Motor neuron (in vitro differentiated cells): Measurements from ENCODE around the gene TBC1D3I. TPM values are rescaled to one million over a fixed set of nuclear protein-coding genes. Genes with fewer than 3 reads are reported as not detected.
"Not testable (repeated sequence)": the region's sequence is repeated elsewhere in the genome, so short reads cannot be mapped to it uniquely, and the experiment has no call there.

Experiments
- ATAC-seq, 8 experiments: fragments of 200-7000 bp; cut with Tn5 transposase; replicated peaks in 6 of 8; 2 replicates each; pipeline ENCODE4 v1.8.0; 2021; ENCODE audit warnings: mild to moderate bottlenecking in 8 of 8, moderate library complexity in 8 of 8
- H3K27ac ChIP-seq, 2 donors: fragments of 250-450 bp; sonication (Bioruptor Pico); 2 replicates each; pipeline ENCODE4 v1.9.0; 2021; ENCODE audit warnings: antibody characterized with exemption in 2 of 2, mild to moderate bottlenecking in 2 of 2, moderate library complexity in 1 of 2
- H3K4me1 ChIP-seq, 2 donors: fragments of 250-450 bp; sonication (Bioruptor Pico); replicated peaks in 1 of 2; 2 replicates each; pipeline ENCODE4 v1.6.1; 2021; ENCODE audit warnings: antibody characterized with exemption in 2 of 2, mild to moderate bottlenecking in 2 of 2, moderate library complexity in 1 of 2
- H3K4me3 ChIP-seq, 5 donors: fragments of 250-450 bp; sonication (Bioruptor Pico); 2 replicates each; pipeline ENCODE4 v1.9.0; 2021; ENCODE audit warnings: antibody characterized with exemption in 5 of 5, mild to moderate bottlenecking in 5 of 5, moderate library complexity in 4 of 5
- WGBS, 10 experiments: fragments of 450-650 bp; shearing (Covaris generic); methylation state at CpG; one replicate each; pipeline ENCODE4 v1.0.0; 2022; 5-methylcytosine and 5-hydroxymethylcytosine counted together
- in situ Hi-C, 9 experiments: fragments of 400-800 bp; cut with MboI; loops; one replicate each; pipeline ENCODE4 v1.15.0; 2021; ENCODE audit warnings: low sequenced_read_pairs in 9 of 9, low pct_unique_long_range_greater_than_20kb in 2 of 9; ENCODE audit not compliant: unreplicated experiment in 9 of 9
- total RNA-seq, 8 experiments: library from RNA; unstranded; fragments of 300-600 nt; gene quantifications; 2 replicates each; pipeline versions ENCODE4 v1.2.3 to v1.2.4, GENCODE V29; 2022

The TBC1D3I gene
- total RNA-seq, 8 experiments from 2014 or later, result 0.11 to 0.77 (median 0.37) TPM; not detected in 2

DNA sequence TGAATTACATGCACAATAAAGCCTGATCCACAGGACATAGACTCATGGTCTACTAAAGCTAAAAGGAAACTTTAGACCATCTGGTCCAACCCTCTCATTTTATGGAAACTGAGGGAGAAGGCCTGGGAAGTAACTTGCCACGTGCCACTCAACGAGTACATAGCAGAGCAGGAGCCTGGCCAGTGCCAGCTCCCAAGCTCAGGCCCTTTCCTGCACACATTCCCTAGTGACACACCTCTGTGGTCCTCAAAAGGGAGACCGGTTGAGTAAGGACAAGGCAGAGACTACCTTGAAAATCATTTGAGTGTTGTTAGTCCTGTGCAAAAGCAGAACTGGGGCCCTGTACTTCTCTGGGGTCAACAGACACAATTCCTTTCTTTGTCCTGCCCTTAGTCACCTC is 50.7 kb downstream of the TBC1D3I start:
- in situ Hi-C loops, result no loop called here
- ATAC-seq, result no peak
- Histone ChIP-seq H3K27ac (no peak overlapping the region), H3K4me1 (no peaks in the 10 kb centered on the region), H3K4me3 (no peak overlapping the region)
- WGBS, 10 experiments, result 30 to 100% (median 94%) methylated on average over 1 to 3 of the region's 3 CpGs; no CpG with 5 or more reads in 3 of the 10 experiments

DNA sequence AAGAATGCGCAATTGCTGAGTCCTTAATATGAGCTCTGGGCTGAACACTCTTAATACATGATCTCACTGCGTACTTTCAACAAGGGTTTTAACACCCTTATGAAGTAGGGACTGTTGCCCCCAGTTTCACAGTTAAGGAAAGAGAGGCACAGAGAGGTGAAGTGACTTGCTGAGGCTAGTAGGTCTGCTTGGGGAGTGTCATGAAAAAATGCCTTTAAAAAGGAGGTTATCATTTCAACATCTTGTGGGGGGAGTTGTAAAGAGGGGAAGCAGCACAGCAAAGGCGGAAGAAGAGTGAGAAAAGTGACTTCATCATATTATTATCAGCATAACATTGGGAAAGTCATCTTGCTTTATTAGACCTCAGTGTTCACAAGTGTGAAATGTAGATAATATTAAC is 51.4 kb downstream of the TBC1D3I start:
- Histone ChIP-seq H3K4me3 (no peak overlapping the region), H3K4me1 (no peaks in the 10 kb centered on the region), H3K27ac (no peak overlapping the region)
- WGBS, 10 experiments, result 45 to 100% (median 83%) methylated on average over 2 to 3 of the region's 3 CpGs; no CpG with 5 or more reads in 2 of the 10 experiments
- ATAC-seq, result peak in 1 of 8 experiments; percentile 29
- in situ Hi-C loops, result no loop called here

DNA sequence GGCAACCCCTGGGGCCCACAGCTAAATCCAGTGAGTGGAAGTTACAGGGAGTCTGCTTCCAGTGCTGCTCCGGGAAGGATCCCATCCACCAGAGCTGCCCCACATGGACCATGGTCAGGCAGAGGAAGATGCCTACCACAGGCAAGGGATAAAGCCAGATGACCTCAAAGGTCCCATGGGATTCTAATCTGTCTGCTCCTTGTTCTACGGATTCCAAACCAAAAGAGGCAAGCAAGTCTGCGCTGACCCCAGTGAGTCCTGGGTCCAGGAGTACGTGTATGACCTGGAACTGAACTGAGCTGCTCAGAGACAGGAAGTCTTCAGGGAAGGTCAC is 52.1 kb downstream of the TBC1D3I start:
- no peak for ATAC-seq
- Histone ChIP-seq H3K27ac (no peak overlapping the region), H3K4me1 (no peaks in the 10 kb centered on the region), H3K4me3 (no peak overlapping the region)
- in situ Hi-C loops, result no loop called here
- WGBS, 10 experiments, result 0 to 90% (median 49%) methylated on average over 1 to 3 of the region's 4 CpGs; no CpG with 5 or more reads in 4 of the 10 experiments

DNA sequence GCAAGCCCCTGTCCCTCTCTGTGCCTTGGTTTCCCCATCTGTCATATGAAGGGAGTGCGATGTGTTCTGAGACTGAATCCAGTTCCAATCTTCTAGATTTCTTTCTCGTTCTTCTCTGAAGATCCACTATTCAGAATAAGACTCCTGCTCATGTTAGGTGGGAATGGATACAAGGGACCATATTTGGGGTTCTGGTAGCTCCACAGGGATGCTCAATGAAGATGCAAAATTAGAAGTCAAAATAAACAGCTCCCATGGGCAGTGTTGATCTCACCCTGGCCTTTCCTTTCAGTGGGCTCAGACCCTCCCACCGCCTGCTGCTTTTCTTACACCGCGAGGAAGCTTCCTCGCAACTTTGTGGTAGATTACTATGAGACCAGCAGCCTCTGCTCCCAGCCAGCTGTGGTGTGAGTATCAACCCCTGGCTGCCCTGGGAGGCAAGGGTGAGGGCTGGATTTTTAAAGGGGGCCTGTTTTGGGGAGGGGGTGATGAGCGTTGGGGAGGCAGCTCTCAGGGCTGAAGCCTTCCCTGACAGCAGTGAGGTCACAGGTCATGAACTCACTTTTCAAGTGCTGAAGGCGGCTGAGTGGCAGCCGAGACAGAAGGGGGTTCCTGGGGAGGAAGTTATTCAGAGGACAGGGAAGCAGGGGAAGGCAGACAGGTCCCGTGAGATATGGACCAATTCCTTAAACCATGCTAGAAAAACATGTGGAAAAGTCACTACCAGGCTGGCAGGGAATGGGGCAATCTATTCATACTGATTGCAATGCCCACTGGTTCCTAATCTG is 52.7 kb downstream of the TBC1D3I start:
- ATAC-seq, in situ Hi-C loops, H3K4me1 ChIP-seq, H3K4me3 ChIP-seq, H3K27ac ChIP-seq: not testable (repeated sequence)
- 0 to 53% (median 29%) methylated on average over 1 to 3 of the region's 10 CpGs; no CpG with 5 or more reads in 7 of the 10 experiments for WGBS, 10 experiments

DNA sequence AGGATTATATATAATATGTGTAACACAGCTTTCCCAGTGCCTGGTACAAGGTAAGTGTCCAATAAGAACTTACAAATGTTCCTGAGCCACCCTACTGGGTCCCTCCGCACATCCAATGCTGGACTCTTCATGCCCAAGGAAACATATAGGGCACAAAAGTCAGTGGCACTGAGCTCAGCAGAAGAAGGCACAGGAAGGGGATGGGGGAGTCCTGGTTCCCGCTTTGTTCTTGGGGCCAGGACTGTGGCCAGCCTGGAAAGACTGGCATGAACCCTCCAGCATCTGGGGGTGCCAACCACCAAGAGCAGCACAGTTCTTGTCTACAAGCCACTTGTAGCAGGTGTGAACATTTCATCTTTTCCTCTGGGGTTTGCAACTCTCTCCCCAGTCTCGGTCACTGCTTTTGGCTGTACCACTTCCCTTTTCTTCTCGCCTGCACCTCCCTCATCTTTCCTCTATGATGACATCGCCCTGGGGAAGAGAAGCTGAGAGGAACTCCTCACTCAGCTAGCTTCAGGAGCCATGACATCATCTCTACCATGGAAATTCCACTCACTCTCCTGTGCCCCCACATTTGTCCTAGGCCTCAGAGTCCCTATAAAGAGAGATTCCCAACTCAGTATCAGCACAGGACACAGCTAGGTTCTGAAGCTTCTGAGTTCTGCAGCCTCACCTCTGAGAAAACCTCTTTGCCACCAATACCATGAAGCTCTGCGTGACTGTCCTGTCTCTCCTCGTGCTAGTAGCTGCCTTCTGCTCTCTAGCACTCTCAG is 53.7 kb downstream of the TBC1D3I start, which contains the start of gene CCL4L2:
CCL4L2 (plus strand) TSS at position 625 of the 773 bp plus-strand sequence.
- peak in 4 of 8 experiments; percentile 16 to 91 (median 58) for ATAC-seq
- WGBS, 10 experiments, result 40 to 88% (median 78%) methylated on average over 1 to 7 of the region's 7 CpGs; no CpG with 5 or more reads in 3 of the 10 experiments

DNA sequence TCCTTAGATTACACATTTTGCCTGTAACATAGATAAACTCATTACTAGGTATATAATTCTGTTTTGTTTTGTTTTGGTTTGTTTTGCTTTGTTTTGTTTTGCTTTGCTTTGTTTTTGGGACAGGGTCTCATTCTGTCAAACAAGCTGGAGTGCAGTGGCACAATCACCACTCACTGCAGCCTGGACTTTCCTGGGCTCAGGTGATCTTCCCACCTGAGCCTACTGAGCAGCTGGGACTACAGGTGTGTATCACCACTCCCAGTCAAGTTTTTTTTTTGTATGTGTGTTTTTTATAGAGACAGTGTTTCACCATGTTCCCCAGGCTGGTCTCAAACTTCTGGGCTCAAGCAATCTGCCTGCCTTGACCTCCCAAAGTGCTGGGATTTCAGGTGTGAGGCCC is 54.8 kb downstream of the TBC1D3I start:
- in situ Hi-C loops, result no loop called here
- no peak overlapping the region for H3K27ac ChIP-seq
- no peak for ATAC-seq
- no peak overlapping the region for H3K4me3 ChIP-seq
- no peaks in the 10 kb centered on the region for H3K4me1 ChIP-seq

More for the DNA sequence above, 53.7 kb downstream of the TBC1D3I start, which contains the start of gene CCL4L2:
- H3K4me1 ChIP-seq, in situ Hi-C loops, H3K4me3 ChIP-seq, H3K27ac ChIP-seq: not testable (repeated sequence)

DNA sequence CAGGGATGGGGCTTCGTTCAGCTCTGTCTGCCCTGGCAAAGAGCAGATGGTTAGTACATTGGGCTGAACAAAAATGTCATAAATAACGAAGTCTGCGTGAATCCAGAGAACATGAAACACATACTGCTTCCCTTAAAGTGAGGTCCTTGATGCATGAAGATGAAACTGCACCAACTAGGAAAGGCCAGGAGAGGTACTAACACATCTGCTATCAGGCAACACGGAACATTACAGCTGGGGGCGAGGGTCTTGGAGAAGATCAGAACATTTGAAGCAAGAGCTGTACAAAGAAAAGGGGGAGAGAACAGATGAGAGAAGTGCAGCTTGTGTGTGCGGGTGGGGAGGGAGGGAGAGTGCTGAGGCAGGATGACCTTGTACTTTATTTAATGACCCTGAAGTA is 57.0 kb downstream of the TBC1D3I start:
- H3K27ac ChIP-seq, ATAC-seq, H3K4me3 ChIP-seq, H3K4me1 ChIP-seq, in situ Hi-C loops: not testable (repeated sequence)
- 10 to 92% (median 40%) methylated on average over 2 to 5 of the region's 6 CpGs; no CpG with 5 or more reads in 2 of the 10 experiments for WGBS, 10 experiments

DNA sequence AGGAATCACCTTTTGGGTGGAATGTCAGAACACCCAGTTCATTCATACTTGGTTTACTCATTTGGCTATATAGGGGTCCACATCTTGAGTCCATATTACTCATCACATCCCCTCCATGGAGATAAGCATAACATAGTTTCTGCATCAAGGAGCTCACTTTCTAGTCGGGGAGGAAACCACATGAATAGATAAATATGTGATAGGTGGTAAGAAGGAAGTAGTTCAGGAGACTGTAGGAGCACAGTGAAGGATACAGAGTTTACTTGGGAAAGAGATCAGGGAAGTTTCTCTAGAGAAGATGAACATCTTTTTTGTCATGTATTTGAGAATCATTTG is 57.9 kb downstream of the TBC1D3I start:
- H3K4me3 ChIP-seq, in situ Hi-C loops, H3K4me1 ChIP-seq, ATAC-seq, H3K27ac ChIP-seq: not testable (repeated sequence)
- 0 to 63% (median 40%) methylated on average over 1 of the region's 1 CpG; no CpG with 5 or more reads in 4 of the 10 experiments for WGBS, 10 experiments

DNA sequence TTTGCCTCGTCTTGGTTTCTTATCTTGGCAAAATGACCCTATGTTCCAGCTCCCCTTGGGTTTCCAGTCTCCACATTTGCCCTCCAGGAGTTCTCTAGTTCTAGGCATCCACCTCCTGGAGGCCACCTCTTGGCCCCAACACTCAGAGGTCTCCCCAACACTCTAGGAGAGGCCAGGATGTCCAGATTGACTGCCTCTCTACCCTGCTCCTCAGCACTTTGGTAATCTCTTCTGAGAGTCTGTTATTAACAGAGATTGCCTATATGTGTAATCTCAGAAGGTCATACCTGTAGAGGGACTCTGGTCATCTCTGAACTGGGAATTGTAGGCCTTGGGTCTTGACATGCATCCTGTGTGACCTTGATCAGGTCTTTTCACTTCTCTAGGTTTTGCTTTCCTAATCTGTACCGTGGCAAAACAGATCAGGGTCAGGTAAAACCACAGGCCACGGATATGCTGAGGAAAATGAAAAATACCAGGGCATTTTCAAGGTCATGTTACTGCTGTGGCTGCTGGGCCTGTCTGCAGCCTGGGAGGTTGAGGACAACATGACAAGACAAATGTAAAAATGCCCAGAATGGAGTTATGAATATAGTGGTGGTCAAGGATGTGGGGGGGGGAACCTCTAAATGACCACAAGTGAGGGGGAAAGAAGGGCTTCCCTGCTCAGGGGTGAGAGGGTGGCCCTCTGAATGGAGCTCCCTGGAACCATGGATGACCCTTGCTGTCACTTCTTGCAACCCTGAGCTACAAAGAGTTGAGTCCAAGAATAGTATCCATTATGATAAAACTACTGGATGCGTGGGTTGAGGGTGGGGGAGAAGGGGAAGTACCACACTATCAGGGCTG is 58.5 kb downstream of the TBC1D3I start:
- H3K27ac ChIP-seq, result no peak overlapping the region
- in situ Hi-C loops, result no loop called here
- no peaks in the 10 kb centered on the region for H3K4me1 ChIP-seq
- no peak overlapping the region for H3K4me3 ChIP-seq
- no peak for ATAC-seq
- 14 to 89% (median 47%) methylated on average over 1 to 4 of the region's 4 CpGs; no CpG with 5 or more reads in 3 of the 10 experiments for WGBS, 10 experiments

DNA sequence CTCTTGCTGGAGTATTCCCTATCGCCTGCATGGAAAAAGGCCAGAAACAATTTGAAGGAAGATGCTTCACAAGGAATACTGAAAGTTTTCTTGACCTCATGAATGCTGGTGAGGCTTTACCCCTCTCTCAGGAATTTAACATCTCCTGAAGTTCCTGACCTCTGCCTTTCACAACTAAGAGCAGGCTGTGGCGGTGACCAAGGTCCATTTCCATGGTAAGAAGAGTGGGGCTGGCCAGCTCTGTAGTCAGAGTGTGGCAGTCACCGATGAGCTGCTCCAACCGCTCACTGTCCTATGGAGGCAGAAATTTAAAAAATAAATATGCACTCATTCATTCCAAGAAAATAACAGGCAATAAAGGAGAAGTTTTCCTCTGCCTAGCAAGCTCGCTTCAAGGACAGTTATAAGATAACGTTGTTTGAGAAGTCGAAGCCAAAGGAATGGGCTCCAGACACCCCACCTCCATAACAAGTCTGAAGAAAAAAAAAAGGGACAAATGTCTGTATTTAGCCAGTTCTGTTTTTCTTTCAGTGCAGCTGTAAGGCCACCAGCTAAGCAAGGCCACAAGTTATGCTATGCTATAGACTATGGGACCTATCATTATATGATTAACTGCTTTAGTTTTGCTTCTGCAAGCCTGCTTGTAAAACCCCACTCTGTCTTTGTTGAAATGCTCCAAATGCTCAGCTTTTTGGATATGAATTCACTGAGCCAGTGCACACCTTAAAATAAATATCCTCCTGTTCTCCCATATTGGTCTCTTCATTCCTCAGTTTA is 59.5 kb downstream of the TBC1D3I start:
- in situ Hi-C loops, result no loop called here
- WGBS, 10 experiments, result 57 to 97% (median 92%) methylated on average over 2 to 7 of the region's 7 CpGs; no CpG with 5 or more reads in 1 of the 10 experiments

More for the DNA sequence above, 59.5 kb downstream of the TBC1D3I start:
- Histone ChIP-seq H3K4me3 (no peak overlapping the region), H3K4me1 (no peaks in the 10 kb centered on the region), H3K27ac (no peak overlapping the region)
- no peak for ATAC-seq
